Choroid plexus epithelial cell (primary cell): ENCODE results near the gene FAM171A1.
"Not testable (repeated sequence)": the region's sequence is repeated elsewhere in the genome, so short reads cannot be mapped to it uniquely, and the experiment has no call there.

ENCODE experiments used
- DNase-seq: peaks from one replicate; pipeline ENCODE4 v3.0.0-alpha.2; 2010; ENCODE audit warnings: low read depth
- H3K4me3 ChIP-seq: 2 replicates; pipeline ENCODE4 v1.5.1; 2011; ENCODE audit warnings: low read depth, mild to moderate bottlenecking, control low read depth, low read length, moderate library complexity
- TF ChIP-seq, protein P1 (sequence below): conservative IDR thresholded peaks from 2 replicates; pipeline ENCODE4 v1.5.1; 2011; ENCODE audit warnings: low read depth, mild to moderate bottlenecking, control low read depth, inconsistent platforms, low read length, moderate library complexity

FAM171A1 gene

DNA sequence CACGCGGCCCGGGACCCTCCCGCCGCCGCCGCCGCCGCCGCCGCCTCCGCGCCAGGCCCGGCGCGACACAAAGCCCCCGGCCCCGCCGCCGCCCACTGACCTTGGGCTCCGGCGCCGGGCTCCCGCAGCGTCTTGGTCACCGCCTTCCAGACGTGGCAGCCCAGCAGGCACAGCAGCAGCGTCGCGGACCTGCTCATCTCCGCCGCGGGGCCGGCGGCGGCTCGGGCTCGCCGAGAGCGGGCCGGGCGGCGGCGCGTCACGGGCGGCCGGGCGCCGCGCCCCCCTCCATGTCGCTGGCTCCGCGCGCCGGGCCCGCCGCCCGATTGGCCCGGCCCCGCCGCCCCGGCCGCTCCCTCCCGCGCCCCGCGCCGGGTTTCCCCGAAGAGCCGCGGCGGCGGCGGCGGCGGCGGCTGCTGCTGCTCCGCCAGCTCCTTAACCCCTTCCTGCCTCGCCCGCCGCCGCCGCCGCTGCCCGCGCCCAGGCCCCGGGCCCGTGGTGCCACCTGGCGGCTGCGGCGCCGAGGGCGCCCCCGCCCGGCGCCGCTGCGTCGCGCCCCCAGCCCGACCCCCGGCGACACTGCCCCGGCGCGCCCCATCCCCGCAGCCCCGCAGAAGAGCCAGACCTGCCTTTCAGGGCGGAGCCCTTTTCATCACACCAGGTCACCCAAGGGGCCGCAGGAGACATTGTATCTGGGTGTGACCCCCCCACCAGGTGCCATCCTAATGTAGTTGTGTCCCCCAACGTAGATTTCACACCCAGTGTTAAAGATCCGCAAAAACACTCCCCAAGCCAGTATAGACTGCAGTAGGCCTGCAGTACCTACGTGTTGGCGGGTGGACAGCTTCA lies at the start of gene FAM171A1:
Gene FAM171A1, minus strand, starts transcription at position 434 of the 846 bp plus-strand sequence. Its CDS starts 237 bp downstream, at position 197.
- TF ChIP-seq, protein P1, sequence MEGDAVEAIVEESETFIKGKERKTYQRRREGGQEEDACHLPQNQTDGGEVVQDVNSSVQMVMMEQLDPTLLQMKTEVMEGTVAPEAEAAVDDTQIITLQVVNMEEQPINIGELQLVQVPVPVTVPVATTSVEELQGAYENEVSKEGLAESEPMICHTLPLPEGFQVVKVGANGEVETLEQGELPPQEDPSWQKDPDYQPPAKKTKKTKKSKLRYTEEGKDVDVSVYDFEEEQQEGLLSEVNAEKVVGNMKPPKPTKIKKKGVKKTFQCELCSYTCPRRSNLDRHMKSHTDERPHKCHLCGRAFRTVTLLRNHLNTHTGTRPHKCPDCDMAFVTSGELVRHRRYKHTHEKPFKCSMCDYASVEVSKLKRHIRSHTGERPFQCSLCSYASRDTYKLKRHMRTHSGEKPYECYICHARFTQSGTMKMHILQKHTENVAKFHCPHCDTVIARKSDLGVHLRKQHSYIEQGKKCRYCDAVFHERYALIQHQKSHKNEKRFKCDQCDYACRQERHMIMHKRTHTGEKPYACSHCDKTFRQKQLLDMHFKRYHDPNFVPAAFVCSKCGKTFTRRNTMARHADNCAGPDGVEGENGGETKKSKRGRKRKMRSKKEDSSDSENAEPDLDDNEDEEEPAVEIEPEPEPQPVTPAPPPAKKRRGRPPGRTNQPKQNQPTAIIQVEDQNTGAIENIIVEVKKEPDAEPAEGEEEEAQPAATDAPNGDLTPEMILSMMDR: no peak
- peak; percentile 43 for DNase-seq

DNA sequence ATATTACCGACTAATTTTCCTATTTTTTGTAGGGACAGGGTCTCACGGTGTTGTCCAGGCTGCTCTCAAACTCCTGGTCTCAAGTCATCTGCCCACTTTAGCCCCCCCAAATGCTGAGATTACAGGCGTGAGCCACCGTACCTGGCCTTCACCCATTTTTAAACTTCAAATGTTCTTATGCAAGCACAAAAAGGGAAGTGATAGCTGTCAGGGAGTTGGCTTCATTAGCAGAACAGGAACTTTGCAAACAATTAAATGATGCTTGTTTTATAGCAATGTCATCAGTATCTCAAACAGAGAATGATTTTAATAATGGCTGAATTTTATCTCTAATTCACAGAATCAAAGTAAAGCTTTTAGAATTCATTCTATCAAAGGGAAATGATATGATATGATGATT lies 49.8 kb upstream of the FAM171A1 start:
- H3K4me3 ChIP-seq: no peak overlapping the region
- DNase-seq: no peak
- TF ChIP-seq, protein P1: no peak

More for the DNA sequence above, at the start of gene FAM171A1:
- peak within 1 kb of the TSS; percentile 67 for H3K4me3 ChIP-seq

DNA sequence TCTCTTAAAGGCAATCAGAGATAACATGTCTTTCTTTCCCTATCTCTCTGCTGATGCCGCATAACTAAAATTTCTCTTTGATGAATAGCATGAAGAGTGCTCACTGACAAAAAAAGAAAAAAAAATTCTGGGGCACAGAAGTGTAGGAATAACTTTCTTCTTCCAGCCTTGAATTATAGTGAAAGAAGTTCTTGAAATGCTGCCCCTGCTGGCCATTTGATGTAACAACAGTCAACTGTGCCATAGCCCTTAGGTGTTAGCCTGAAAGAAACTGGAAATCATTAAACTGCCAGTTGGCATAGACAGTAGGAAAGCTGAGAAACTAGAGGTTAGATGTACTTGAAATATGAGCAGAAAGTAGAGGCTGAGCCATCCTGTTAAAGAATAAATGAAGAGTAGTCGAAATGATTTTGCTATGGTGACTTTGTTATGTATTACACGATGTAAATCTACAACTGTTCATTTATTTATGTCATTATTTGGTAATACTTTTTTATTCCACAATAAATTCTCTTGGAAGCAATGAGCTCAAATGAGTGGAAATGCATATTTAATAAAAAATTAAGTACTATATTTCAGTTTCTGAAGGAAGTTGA lies 48.3 kb upstream of the FAM171A1 start:
- H3K4me3 ChIP-seq: no peak overlapping the region
- TF ChIP-seq, protein P1: peak; percentile 77
- peak; percentile 69 for DNase-seq

DNA sequence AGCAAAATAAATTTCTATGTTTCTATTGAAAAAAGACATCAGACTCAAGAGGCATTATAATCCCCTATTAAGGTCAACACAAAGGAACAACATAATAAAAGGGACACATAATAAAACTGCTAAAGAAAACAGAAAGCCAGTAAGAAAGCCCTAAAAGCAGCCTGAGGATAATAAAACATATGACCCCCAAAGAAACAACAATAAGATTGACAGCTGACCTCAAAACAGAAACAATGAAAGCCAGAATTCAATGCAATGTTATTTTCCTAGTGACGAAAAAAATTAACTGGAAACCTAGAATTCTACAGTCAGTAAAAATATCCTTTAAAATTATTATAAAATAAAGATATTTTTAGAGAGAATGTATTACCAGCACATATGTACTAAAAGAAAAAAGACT lies 44.9 kb upstream of the FAM171A1 start:
- TF ChIP-seq, protein P1: no peak
- no peak for DNase-seq
- H3K4me3 ChIP-seq: no peak overlapping the region

DNA sequence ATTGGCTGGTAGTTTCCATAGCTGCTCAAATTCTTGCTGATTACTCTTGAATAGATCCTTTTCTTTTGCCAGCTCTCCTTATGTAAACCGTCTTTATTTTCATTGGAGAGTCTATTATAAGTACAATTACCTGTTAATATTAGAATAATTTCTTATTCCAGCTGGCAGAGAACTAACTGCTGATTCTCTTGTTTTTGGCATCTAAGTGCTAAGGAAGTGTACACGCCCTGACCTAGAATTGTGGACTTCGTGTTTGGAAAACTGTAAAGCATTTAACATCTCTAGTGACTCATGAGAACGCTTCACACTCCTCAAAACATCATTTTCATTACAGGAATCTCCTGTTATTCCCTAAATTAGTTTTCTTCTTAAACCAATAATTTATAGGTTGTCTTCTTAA lies 39.9 kb upstream of the FAM171A1 start:
- DNase-seq: no peak
- TF ChIP-seq, protein P1: no peak
- H3K4me3 ChIP-seq: no peak overlapping the region

DNA sequence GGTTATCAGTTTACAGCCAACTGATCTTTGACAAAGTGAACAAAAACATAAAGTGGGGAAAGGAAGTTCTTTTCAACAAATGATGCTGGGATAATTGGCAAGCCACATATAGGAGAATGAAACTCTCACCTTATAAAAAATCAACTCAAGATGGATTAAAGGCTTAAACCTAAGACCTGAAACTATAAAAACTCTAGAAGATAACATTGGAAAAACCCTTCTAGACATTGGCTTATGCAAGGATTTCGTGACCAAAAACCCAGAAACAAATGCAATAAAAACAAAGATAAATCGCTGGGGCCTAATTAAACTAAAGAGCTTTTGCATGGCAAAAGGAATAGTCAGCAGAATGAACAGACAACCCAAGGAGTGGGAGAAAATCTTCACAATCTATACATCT lies 38.3 kb upstream of the FAM171A1 start:
- not testable (repeated sequence) for DNase-seq, H3K4me3 ChIP-seq

DNA sequence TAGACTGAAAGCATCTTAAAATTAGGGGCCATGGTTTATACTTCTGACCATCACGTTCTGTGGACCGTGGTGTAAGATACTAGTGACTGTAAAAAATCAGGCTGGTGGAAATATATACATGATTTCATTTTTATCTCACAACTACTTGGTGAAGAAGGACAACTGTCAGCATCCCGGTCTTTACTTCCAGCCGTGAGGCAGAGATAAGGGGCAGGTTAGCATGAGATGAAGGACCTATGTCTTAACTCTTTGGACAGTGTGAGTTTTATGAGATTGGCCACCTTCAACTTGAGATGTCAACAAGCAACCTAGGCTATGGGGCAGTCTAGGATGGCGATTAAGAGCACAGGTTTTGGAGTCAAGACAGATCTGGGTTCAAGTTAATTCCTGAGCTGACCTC lies 37.5 kb upstream of the FAM171A1 start:
- H3K4me3 ChIP-seq: no peak overlapping the region
- no peak for DNase-seq
- TF ChIP-seq, protein P1: no peak
